GM23248 (cell line): ENCODE data around the gene SNX13.

Experiments used
- EZH2 ChIP-seq: fragments of 200-600 bp; sonication (generic); IDR thresholded peaks from 2 replicates; pipeline ENCODE4 v1.6.1; 2018; ENCODE audit warnings: antibody characterized with exemption, mild to moderate bottlenecking; ENCODE audit not compliant: insufficient read depth, poor library complexity, severe bottlenecking
- EZH2phosphoT487 ChIP-seq: fragments of 200-600 bp; sonication (generic); IDR thresholded peaks from 2 replicates; pipeline ENCODE4 v1.6.1; 2018; ENCODE audit warnings: antibody characterized with exemption, moderate library complexity, mild to moderate bottlenecking, low read depth; ENCODE audit not compliant: insufficient read depth

GRCh38 chr7:17772581-17773288 lies 167.6 kb downstream of the SNX13 start:
- TF ChIP-seq EZH2 (no peak), EZH2phosphoT487 (no peak)
